Stimulated activated effector memory CD8-positive, alpha-beta T cell treated with anti-CD3 and anti-CD28 coated beads, Interleukin-12 subunit alpha, Interleukin-12 subunit beta, amount 100 ng/mL, for 72 hours (primary cell): Measurements from ENCODE around the gene IGF2.

Experiments
- ATAC-seq: fragments of 150-1000 bp; cut with Tn5 transposase; 2 replicates; pipeline ENCODE4 v1.10.0; 2021
- DNase-seq, 2 donors: peaks; one replicate each; pipeline ENCODE4 v3.0.0; 2021 to 2022; ENCODE audit warnings: low spot score in 2 of 2
- H3K27ac Mint-ChIP-seq: one replicate; pipeline ENCODE4 v1.8.0; 2022; ENCODE audit warnings: mild to moderate bottlenecking, mixed read lengths
- H3K36me3 Mint-ChIP-seq: one replicate; pipeline ENCODE4 v1.8.0; 2022; ENCODE audit warnings: mild to moderate bottlenecking, mixed read lengths
- H3K4me1 Mint-ChIP-seq: one replicate; pipeline ENCODE4 v1.8.0; 2022; ENCODE audit warnings: mixed read lengths
- H3K4me3 Mint-ChIP-seq: one replicate; pipeline ENCODE4 v1.8.0; 2022; ENCODE audit warnings: mild to moderate bottlenecking, mixed read lengths
- H3K9me3 Mint-ChIP-seq: one replicate; pipeline ENCODE4 v1.8.0; 2022; ENCODE audit warnings: mixed read lengths

IGF2 gene

DNA sequence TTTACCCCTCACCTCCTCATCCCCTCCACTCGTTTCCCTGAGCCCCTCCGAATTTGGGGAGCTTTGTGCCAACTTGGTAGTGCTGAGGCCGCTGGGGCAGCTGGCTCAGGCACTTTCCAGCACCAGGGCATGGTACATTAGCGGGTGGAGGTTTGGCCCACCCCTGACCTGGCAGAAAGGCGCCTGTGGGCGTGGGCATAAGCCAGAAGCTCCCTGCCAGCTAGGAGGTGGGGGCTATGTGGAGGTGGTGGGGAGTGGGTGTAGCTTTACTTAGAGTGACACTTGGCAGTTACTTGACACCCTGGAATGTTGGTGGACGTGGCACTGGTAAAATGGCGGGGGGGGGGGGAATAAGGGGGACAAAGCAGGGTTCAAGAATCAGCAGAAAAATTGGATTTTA is 10.3 kb upstream of the IGF2 start:
- Mint-ChIP-seq H3K4me1 (peaks cover 31% of the 10 kb centered on the region), H3K4me3 (no peak overlapping the region), H3K9me3 (no peaks in the 10 kb centered on the region), H3K27ac (no peak overlapping the region), H3K36me3 (no peaks in the 10 kb centered on the region)
- DNase-seq = no peak
- ATAC-seq = no peak

DNA sequence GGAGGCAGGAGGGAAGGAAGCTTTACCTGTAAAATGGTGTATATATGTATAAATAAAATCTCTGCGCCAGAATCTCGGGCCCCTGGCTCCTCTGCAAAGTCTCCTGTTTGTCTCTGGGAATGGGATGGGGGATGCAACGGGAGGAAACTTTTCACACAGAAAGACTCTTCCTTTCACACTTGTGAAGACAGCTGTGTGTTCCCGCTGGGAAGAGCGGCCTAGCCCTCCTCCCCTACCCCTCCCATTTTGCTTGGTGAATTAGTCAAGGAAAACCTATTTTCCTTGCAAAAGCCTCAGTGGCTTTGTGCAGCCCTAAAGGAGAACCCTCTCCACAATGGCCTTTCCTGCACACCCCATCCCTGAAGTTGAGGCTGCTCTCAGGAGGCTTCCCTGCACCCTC is 9.4 kb upstream of the IGF2 start:
- Mint-ChIP-seq H3K4me1 (peaks cover 32% of the 10 kb centered on the region), H3K36me3 (no peaks in the 10 kb centered on the region), H3K27ac (no peak overlapping the region), H3K9me3 (no peaks in the 10 kb centered on the region), H3K4me3 (no peak overlapping the region)
- no peak for DNase-seq
- no peak for ATAC-seq

DNA sequence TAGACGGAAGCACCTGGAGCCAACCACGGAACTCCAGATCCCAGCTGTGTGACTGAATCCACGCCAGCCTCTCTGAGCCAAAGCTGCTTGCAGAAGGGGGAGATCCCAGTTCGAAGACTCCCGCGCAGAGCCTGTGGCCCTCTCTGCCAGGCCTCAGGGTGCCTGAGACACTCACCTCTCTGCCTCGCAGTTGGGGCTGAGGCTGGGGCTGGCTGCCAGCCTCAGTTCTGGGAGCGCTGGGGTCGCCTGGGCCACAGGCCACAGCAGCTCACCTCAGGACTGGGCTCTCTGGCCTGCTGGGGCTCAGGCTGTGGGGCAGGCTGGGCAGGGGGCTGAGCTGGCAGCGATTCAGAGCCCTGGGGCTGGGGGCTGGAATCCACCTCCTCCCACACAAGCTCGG is 8.2 kb upstream of the IGF2 start:
- Mint-ChIP-seq H3K4me3 (no peak overlapping the region), H3K36me3 (no peaks in the 10 kb centered on the region), H3K4me1 (peaks cover 44% of the 10 kb centered on the region), H3K9me3 (no peaks in the 10 kb centered on the region), H3K27ac (no peak overlapping the region)
- DNase-seq (no peak), ATAC-seq (no peak)

DNA sequence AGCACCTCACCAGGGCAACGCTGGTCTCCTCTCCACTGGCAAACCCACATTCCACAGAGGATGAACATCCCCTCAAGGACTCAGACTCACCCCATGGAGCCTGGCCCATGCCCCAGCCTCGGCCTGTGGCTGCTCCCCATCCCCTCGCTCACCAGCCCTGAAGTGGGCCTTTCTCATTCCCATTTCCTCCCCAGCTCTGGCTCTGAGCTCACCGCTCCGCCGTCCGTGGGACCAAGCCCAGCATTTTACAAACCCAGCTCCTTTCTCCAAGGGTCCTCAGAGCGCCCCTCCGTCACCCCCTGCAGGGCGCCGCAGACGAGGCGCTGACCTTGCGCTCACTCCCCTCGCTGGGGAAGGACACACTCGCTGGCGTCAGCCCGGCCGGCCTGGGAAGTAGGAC is 6.9 kb upstream of the IGF2 start:
- ATAC-seq = no peak
- no peak overlapping the region for H3K4me3 Mint-ChIP-seq
- H3K9me3 Mint-ChIP-seq = no peaks in the 10 kb centered on the region
- DNase-seq = no peak
- H3K27ac Mint-ChIP-seq = no peak overlapping the region
- H3K36me3 Mint-ChIP-seq = no peaks in the 10 kb centered on the region
- H3K4me1 Mint-ChIP-seq = peaks cover 46% of the 10 kb centered on the region

DNA sequence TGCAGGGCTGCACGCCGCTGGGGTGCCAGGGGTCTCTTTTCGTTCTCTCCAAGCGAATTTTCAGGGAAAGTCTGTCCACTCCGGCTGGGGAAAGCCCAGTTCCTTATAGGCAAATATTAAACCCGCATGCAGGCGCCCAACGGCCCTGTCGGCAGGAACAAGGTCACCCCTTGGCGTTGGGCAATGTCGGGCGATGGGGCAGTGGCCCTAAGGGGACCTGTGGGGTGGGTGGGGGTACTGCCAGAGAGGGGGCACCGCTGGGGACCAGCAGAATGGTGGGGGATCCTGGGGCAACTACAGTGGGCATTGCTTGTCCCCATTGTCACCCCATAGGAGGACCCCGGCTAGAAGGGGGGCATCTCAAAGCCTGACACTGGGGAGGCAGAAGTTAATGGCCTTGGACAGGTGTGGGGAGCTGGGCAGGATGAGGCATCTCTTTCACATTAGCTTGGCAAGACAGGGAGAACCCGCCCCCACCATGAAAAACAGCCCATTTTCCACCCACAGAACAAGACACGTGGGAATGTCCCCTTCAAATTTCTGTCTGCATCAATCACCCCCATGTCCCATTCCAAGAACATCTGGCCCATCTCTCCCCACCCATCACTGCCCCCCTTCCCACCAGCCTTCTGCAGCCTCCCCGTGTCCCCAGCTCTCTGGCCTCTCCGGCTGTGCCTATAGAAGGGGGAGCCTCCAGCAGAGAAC is 5.5 kb upstream of the IGF2 start:
- Mint-ChIP-seq H3K36me3 (no peaks in the 10 kb centered on the region), H3K4me3 (peak overlapping the region; percentile 59), H3K4me1 (peaks cover 35% of the 10 kb centered on the region), H3K27ac (no peak overlapping the region), H3K9me3 (no peaks in the 10 kb centered on the region)
- no peak for DNase-seq
- ATAC-seq = no peak

DNA sequence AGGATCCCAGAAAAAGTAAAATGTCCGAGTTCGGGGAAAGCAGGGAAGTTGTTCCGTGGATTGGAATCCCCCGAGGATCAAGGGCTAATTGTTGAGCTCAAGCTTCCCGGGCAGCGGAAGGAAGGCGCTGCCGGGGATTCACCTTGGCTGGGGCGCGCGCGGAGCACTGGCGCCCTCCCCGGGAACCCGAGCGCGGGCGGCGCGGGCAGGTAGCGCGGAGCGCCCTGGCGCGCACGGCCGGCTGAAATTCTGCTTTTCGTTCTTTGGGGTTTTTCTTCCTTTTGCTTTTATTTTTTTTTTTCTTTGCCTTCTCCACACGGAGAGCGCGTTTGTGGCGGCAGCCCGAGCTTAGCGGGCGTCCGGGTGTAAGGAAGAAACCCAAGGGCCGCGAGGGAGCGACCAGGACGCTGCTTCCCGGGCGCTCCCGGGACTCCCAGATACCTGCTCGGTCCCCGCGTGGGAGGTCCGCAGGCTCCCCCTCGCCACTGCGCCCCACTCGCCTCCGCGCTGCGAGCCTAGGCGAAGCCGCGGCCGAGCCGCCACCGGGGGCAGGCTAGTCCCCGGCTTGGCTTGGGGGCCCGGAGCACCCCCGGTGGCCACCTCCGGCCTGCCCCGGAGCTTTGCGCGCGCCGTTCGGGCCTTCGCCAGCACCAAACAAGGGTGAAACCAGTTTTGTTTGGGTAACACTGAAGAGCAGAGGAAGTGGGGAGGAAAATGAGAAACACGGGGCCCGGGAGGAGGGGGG is 4.8 kb upstream of the IGF2 start:
- Mint-ChIP-seq H3K9me3 (no peaks in the 10 kb centered on the region), H3K4me1 (peaks cover 34% of the 10 kb centered on the region), H3K27ac (peak overlapping the region; percentile 5), H3K4me3 (peak overlapping the region; percentile 59), H3K36me3 (no peaks in the 10 kb centered on the region)
- peak; percentile 1 for ATAC-seq
- no peak for DNase-seq

DNA sequence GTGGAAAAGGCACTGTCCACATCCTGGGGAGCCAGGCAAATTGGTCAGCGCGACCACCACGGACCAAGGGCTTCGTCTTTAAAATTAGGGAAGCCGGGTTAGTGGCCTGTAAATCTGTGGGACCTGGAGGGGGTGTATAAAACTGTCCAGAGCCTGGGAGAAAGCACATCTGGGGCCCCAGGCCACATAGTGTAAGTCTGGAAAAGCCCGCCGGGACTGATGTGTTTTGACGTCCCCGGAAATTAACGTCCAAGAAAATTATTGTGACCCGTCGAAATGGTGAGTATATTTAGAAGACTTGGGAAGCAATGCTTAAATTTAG is 4.2 kb upstream of the IGF2 start:
- Mint-ChIP-seq H3K4me3 (peak overlapping the region; percentile 59), H3K4me1 (peaks cover 34% of the 10 kb centered on the region), H3K9me3 (no peaks in the 10 kb centered on the region), H3K36me3 (no peaks in the 10 kb centered on the region), H3K27ac (peak overlapping the region; percentile 5)
- DNase-seq = no peak
- no peak for ATAC-seq

DNA sequence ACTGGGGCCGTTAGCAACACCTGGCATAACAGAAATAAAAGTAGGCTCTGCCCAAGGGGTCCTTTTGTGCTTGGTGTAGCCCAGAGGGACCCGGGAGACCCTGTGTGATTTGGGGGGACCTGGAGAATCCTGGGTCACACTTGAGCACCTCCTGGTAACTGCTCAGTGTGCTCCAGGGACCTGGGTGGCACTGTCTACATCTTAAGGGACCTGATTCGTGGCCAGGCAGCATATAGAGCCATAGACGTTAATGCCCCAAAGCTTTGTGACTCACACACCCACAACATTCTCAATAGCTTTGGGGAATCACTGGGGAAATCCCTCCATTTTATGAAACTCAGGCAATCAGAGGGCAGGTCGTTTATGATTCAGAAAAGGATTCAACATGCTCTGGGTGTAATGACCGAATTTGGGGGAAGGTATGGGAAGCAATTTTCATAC is 3.6 kb upstream of the IGF2 start:
- ATAC-seq (peak; percentile 90), DNase-seq (peak in 1 of 2 donors; percentile 68)
- no peaks in the 10 kb centered on the region for H3K9me3 Mint-ChIP-seq
- H3K4me1 Mint-ChIP-seq = peaks cover 34% of the 10 kb centered on the region
- peak overlapping the region; percentile 59 for H3K4me3 Mint-ChIP-seq
- peak overlapping the region; percentile 5 for H3K27ac Mint-ChIP-seq
- no peaks in the 10 kb centered on the region for H3K36me3 Mint-ChIP-seq

DNA sequence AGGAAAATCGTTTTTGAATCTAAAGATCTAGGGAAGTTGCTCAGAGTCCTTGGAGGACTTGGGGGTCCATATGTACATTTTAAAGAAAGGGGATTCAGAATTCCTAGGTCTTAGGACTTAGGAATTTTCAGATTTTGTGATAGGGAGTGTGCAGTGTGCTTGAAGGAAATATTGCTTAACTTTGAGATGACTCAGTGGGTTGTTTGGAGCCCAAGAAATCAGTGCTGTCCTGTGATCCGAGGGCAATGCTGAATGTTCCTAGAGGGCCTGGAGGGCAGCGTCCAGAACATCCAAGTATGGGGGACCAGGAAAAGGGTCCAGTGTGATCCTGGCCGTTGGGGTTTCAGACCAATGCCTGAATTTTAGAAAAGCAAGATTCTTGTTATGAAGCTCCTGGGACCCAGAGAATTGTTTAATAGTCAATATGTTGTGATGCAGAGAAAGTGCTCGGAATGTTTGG is 3.1 kb upstream of the IGF2 start:
- Mint-ChIP-seq H3K4me1 (peaks cover 34% of the 10 kb centered on the region), H3K27ac (peak overlapping the region; percentile 5), H3K36me3 (peaks cover 4% of the 10 kb centered on the region), H3K4me3 (peak overlapping the region; percentile 59), H3K9me3 (no peaks in the 10 kb centered on the region)
- no peak for DNase-seq
- no peak for ATAC-seq

DNA sequence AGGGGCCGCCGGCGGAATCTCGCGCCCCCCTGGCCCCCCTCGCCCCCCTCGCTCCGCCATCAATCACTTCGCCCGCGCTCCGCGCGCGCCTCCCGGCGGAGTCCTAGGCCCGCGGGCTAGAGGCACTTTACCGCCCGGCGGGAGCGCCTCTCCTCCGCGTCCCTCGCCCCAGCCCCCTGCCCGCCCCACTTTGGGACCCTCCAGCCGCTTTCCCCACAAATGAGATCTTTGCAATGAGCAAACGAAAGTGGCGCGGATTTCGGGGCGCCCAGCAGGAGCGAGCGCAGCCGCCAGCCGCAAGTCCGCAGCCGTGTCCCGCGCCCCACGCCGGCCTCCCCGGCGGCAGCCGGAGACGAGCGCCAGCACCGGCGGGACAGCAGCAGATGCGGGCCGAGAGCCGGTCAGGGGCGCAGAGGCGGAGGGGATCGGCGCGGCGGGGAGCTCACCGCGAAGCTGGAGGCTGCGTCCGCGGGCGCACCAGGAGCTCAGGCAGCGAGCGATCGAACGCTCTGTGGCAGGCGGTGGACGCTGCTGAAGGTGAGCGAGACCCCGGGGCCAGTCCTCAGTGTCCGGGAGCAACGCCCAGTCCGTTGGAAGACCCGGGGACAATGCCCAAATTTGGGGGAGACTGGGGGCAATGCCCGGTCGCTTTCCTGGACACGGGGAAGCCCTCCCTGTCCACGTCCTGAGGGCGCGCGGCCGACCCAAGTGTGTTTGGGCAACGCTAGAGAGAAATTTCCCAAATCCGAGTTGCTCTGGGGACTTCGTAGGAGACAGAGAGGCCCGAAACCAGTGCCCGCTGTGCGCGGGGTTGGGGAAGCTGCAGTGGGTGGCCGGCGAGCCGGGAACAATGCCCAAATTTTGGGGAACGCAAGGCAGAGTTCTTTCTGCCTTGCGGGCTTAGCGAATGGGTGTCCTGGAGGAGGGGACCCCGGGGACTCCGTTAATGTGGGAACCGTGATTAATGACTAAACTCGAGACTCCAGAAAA is 1.5 kb upstream of the IGF2 start:
- no peak for ATAC-seq
- Mint-ChIP-seq H3K36me3 (peaks cover 20% of the 10 kb centered on the region), H3K4me3 (peak overlapping the region; percentile 59), H3K9me3 (no peaks in the 10 kb centered on the region), H3K4me1 (peaks cover 40% of the 10 kb centered on the region), H3K27ac (no peak overlapping the region)
- DNase-seq = no peak

DNA sequence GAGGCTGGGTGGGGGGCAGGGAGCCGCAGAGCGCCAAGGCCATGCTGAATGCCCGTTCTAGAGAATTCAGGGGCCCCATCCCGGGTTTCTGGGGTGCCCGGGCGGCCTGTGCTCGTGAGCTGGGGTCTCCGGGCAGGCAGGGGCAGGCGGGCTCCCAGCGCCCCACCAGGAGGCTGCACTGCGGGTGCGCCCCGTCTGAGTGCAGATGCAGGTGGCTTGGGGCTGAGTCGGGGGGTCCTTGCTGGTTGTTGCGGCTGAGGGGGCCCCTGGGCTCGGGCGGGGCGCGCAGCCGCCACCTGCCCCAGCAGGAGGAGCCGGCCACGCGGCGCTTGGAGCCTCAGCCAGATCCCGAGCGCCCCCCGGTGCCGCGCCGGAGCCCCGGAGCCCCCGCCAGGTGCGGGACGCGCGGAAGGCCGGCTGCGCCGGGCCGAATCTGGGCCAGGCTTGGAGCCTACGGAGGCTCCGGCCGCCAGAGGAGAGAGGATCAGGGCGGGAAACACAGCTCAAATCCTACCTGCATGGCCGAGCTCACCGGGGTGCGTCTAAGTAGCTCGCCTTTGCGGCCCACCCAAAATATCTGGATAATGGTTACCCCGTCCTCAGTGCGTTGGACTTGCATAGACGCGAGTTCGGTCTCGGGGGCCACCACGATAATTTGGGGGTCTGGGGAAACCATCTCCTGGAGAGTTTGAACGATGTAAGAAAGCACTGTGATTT is 590 bp upstream of the IGF2 start:
- peak overlapping the region; percentile 59 for H3K4me3 Mint-ChIP-seq

DNA sequence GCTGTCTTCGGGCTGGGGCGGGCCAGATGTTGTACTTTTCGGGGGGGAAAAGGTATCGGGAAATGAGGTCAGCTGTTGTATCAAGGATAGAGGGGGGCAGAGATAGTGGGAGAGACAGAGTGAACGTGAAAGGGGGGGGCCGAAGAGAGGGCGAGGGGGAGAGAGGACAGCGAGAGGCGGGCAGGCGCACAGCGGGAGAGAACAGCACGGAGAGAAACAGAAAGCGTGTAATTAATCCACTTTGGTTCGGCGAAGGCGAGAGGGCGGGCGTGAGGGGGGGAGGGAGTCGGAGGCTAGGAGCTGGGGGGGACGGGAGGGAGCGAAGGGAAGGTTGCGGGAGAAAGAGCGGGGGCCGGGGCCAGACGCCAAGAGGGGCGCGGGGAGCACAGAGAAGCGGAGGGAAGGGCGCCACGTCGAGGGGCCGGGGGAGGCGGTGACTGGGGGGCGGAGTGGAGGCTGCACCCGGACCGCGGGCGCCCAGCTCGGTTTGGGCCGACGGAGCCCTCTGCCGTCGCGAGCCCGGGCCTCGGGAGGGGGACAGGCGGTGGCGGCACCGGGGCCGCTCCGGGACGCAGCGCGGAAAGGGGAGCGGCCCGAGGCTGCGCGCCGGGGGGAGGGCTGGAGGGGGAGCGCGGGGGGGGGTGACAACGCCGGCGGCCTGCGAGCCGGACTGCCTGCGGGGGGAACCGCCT is 612 bp downstream of the IGF2 start:
- peak overlapping the region; percentile 69 for H3K4me3 Mint-ChIP-seq
- ATAC-seq (no peak), DNase-seq (no peak)
- H3K9me3 Mint-ChIP-seq = no peaks in the 10 kb centered on the region
- peaks cover 39% of the 10 kb centered on the region for H3K4me1 Mint-ChIP-seq
- peaks cover 38% of the 10 kb centered on the region for H3K36me3 Mint-ChIP-seq
- peak overlapping the region; percentile 48 for H3K27ac Mint-ChIP-seq

More for the DNA sequence above, 590 bp upstream of the IGF2 start:
- Mint-ChIP-seq H3K36me3 (peaks cover 27% of the 10 kb centered on the region), H3K9me3 (no peaks in the 10 kb centered on the region), H3K27ac (no peak overlapping the region), H3K4me1 (peaks cover 40% of the 10 kb centered on the region)
- DNase-seq (no peak), ATAC-seq (no peak)

DNA sequence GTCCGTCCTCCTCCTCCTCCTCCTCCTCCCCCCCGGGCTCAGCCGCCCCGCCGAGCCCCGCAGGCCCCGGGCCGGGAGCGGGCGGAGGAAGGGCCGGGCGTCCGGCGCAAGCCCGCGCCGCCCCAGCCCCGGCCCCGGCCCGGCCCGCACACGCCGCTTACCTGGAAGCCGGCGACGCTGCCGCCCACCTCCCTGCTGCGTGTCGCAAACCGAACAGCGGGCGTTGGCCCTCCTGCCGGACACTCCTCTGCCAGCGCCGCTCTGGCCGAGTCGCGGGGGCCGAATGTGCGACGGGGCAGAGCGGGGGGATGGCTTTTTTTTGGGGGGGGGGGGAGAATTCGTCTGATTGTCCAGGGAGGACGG is 1.1 kb downstream of the IGF2 start:
- Mint-ChIP-seq H3K36me3 (peaks cover 44% of the 10 kb centered on the region), H3K27ac (peak overlapping the region; percentile 48), H3K4me3 (peak overlapping the region; percentile 69), H3K9me3 (no peaks in the 10 kb centered on the region), H3K4me1 (peaks cover 34% of the 10 kb centered on the region)
- ATAC-seq (no peak), DNase-seq (no peak)
